OCI-LY1 (cell line): ENCODE data around the gene CIZ1.

Experiments used
- EZH2 ChIP-seq: fragments of 200-600 bp; sonication (generic), shearing (Covaris generic); IDR thresholded peaks from 2 replicates; pipeline ENCODE4 v1.8.0; 2017; ENCODE audit warnings: borderline replicate concordance, mixed run types, mild to moderate bottlenecking, antibody characterized with exemption, low read length, moderate library complexity, mixed read lengths
- TF ChIP-seq, protein P1 (sequence below): fragments of 200-600 bp; sonication (generic), shearing (Covaris generic); IDR thresholded peaks from 2 replicates; pipeline ENCODE4 v1.5.1; 2017; ENCODE audit warnings: mild to moderate bottlenecking, antibody characterized with exemption, low read length, moderate library complexity, mixed read lengths

DNA sequence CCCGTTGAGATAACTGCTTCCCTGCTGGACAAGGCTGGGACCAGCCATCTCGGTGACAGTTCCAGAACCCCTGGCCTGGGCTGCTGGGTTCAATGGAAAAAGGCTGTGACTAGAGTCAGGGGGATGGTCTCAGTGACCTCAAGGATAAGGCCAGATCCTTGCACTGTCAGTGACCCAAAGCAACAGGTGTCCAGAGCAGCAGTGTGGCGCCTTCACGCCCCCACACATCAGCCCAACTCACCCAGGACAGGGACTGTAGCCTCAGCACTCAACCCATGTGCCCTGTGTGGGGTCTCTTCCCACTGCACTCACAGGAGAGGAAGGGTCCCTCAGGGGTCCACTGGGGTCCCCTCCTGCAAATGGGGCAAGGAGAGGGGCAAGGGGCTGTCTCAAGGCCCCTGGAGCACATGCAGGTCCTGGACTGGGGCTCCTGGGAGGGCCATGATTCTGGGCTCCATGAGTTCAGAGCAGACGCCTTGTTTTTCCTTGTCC lies 42.8 kb downstream of the CIZ1 start:
- TF ChIP-seq, protein P1, sequence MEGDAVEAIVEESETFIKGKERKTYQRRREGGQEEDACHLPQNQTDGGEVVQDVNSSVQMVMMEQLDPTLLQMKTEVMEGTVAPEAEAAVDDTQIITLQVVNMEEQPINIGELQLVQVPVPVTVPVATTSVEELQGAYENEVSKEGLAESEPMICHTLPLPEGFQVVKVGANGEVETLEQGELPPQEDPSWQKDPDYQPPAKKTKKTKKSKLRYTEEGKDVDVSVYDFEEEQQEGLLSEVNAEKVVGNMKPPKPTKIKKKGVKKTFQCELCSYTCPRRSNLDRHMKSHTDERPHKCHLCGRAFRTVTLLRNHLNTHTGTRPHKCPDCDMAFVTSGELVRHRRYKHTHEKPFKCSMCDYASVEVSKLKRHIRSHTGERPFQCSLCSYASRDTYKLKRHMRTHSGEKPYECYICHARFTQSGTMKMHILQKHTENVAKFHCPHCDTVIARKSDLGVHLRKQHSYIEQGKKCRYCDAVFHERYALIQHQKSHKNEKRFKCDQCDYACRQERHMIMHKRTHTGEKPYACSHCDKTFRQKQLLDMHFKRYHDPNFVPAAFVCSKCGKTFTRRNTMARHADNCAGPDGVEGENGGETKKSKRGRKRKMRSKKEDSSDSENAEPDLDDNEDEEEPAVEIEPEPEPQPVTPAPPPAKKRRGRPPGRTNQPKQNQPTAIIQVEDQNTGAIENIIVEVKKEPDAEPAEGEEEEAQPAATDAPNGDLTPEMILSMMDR, result no peak
- no peak for TF ChIP-seq EZH2
